Panc1 (cell line): Measurements from ENCODE around the gene CLEC12A.
A peak's percentile ranks its signal among the peaks of the same experiment; 100 is the strongest.

Experiments
- CTCF ChIP-seq: fragments of 450-650 bp; IDR thresholded peaks from 2 replicates; pipeline ENCODE4 v1.5.1; 2017; ENCODE audit warnings: mild to moderate bottlenecking
- TCF7L2 ChIP-seq: IDR thresholded peaks from 2 replicates; pipeline ENCODE4 v1.6.1; 2011; ENCODE audit warnings: mild to moderate bottlenecking, low read depth, low read length, inconsistent platforms

- TF ChIP-seq CTCF (peak; percentile 27; the same call in 1 of the 2 replicates), TCF7L2 (no peak)
Observed at GRCh38 chr12:9940375-9940774, 30.8 kb upstream of the CLEC12A start.
